T-cell (primary cell): ENCODE measurements around the gene RNF213. TPM values are rescaled to one million over a fixed set of nuclear protein-coding genes. Genes with fewer than 3 reads are reported as not detected.

Source experiments
- ATAC-seq, 4 experiments: fragments of 200-7000 bp in 3 of 4; fragments of 150-1000 bp in 1 of 4; cut with Tn5 transposase; replicated peaks in 1 of 4; 1 replicate in 3 of 4; 2 replicates in 1 of 4; pipeline ENCODE4 v1.10.0; 2021; ENCODE audit warnings: moderate library complexity in 3 of 4, mild to moderate bottlenecking in 2 of 4, moderate number of reproducible peaks in 1 of 4
- CTCF ChIA-PET, 2 donors: fragments of 300-600 bp; sonication (Branson Sonifier 250); formaldehyde crosslinking; loops; one replicate each; lab custom pipeline; 2022; ENCODE audit warnings: antibody characterized with exemption in 2 of 2; lab: Charles Lee
- POLR2A ChIA-PET, 2 donors: fragments of 300-600 bp; sonication (Branson Sonifier 250); formaldehyde crosslinking; loops; one replicate each; lab custom pipeline; 2022; ENCODE audit warnings: antibody characterized with exemption in 2 of 2; lab: Charles Lee
- DNase-seq, 35 experiments: peaks; one replicate each; pipeline versions ENCODE4 v3.0.0 to v3.0.0-alpha.2; 2013 to 2023
- H3K27ac ChIP-seq: one replicate; pipeline ENCODE4 v1.5.1; 2013; ENCODE audit warnings: low read length
- H3K27me3 ChIP-seq, 2 experiments: replicated peaks in 1 of 2; 1 replicate in 1 of 2; 2 replicates in 1 of 2; pipeline versions ENCODE4 v1.6.1 to v1.7.0; 2013; ENCODE audit warnings: low read length in 1 of 2, mixed read lengths in 1 of 2; ENCODE audit not compliant: control insufficient read depth in 2 of 2, insufficient read depth in 2 of 2; ENCODE audit errors: extremely low read depth in 1 of 2
- H3K36me3 ChIP-seq, 2 donors: 1 replicate in 1 of 2; 2 replicates in 1 of 2; pipeline versions ENCODE4 v1.6.1 to v1.7.0; 2013; ENCODE audit warnings: low read length in 1 of 2; ENCODE audit not compliant: control insufficient read depth in 2 of 2, insufficient read depth in 1 of 2; ENCODE audit errors: extremely low read depth in 1 of 2
- H3K4me1 ChIP-seq, 2 experiments: 1 replicate in 1 of 2; 2 replicates in 1 of 2; pipeline versions ENCODE4 v1.6.1 to v1.7.0; 2013; ENCODE audit warnings: low read length in 2 of 2, mixed read lengths in 1 of 2; ENCODE audit not compliant: insufficient read depth in 2 of 2, control insufficient read depth in 1 of 2; ENCODE audit errors: extremely low read depth in 1 of 2
- H3K4me3 ChIP-seq, 2 donors: 1 replicate in 1 of 2; 2 replicates in 1 of 2; pipeline versions ENCODE4 v1.5.1 to v1.7.0; 2013; ENCODE audit warnings: mild to moderate bottlenecking in 2 of 2, low read length in 1 of 2, moderate library complexity in 1 of 2; ENCODE audit not compliant: control insufficient read depth in 1 of 2; ENCODE audit errors: extremely low read depth in 1 of 2
- H3K9me3 ChIP-seq: 2 replicates; pipeline ENCODE4 v1.7.0; 2013
- H3K27ac Mint-ChIP-seq, 2 donors: one replicate each; pipeline ENCODE4 v1.8.0; 2020 to 2021; ENCODE audit warnings: mild to moderate bottlenecking in 2 of 2, mixed read lengths in 2 of 2
- H3K27me3 Mint-ChIP-seq, 2 donors: one replicate each; pipeline ENCODE4 v1.8.0; 2021 to 2022; ENCODE audit warnings: mixed read lengths in 2 of 2
- H3K36me3 Mint-ChIP-seq: one replicate; pipeline ENCODE4 v1.8.0; 2021; ENCODE audit warnings: mixed read lengths
- H3K4me1 Mint-ChIP-seq, 3 donors: one replicate each; pipeline ENCODE4 v1.8.0; 2020 to 2022; ENCODE audit warnings: mixed read lengths in 3 of 3, mild to moderate bottlenecking in 1 of 3
- H3K4me3 Mint-ChIP-seq, 3 donors: one replicate each; pipeline ENCODE4 v1.8.0; 2020 to 2022; ENCODE audit warnings: mild to moderate bottlenecking in 3 of 3, mixed read lengths in 3 of 3, moderate library complexity in 3 of 3
- H3K9me3 Mint-ChIP-seq, 3 donors: one replicate each; pipeline ENCODE4 v1.8.0; 2020 to 2022; ENCODE audit warnings: mixed read lengths in 3 of 3
- WGBS: methylation state at CpG from one replicate; pipeline ENCODE4 v1.1.5; 2013; ENCODE audit warnings: missing lambda C conversion rate; ENCODE audit not compliant: insufficient coverage; 5-methylcytosine and 5-hydroxymethylcytosine counted together
- total RNA-seq, 35 experiments: library from RNA in 6 of 35; stranded (reverse) in 6 of 35; fragments of 120-200 nt in 1 of 35; gene quantifications; one replicate each; pipeline versions ENCODE4 v1.2.1 to v1.2.4 and lab custom pipeline; 2013 to 2026

The RNF213 gene
- total RNA-seq, 5 donors from 2014 or later (not counting 1 experiment from before 2014, with no cell fraction given): 433 to 628 (median 590) TPM

DNA sequence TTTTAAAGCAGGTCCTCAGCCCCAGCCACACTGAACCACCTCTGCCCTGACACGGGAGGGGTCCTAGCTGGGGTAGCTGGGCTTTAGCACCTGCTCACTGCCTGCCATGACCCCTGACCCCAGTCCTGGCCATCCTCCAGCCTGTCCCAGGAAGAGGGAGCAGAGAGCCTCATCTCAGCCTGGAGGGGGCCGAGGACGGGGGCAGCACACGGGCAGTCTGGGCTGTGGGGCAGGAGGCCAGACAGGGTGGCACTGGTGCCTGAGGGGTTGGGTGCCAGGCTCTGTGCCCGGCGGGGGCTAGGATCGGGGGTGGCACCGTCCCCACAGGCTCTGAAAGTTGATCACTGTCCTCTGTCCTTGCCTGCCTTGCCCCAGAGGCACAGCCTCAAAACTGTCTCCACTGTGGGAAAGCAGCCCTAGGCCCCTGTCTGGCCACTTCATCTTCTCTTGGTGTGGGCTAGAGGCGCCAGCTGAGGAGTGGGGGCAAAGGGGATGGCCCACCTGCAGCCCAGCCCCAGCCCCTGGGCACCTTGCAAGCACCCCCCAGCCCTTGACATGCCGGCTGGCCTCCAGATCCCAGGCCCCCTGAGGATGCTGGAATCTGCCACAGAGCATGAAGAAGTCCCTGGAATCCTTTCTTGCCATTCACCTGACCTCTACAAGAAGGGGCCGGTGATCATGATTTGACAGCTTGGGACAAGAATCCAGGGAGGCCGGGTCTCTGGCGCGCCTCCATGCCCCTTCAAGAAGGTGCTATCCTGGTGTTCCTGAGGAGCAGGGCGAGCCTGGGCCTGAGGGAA lies 170.0 kb downstream of the RNF213 start:
- peaks cover 0 to 11% (median 5%) of the 10 kb centered on the region in 3 donors for H3K4me1 Mint-ChIP-seq
- Histone ChIP-seq H3K9me3 (no peaks in the 10 kb centered on the region), H3K4me3 (no peak overlapping the region), H3K4me1 (peaks cover 0 to 11% of the 10 kb centered on the region in 2 experiments), H3K36me3 (no peaks in the 10 kb centered on the region), H3K27ac (no peak overlapping the region), H3K27me3 (peaks cover 0 to 18% of the 10 kb centered on the region in 2 experiments)
- POLR2A ChIA-PET: no interaction called here
- CTCF ChIA-PET: no interaction called here
- no peak for ATAC-seq
- no peak overlapping the region for H3K4me3 Mint-ChIP-seq
- no peak overlapping the region for H3K27ac Mint-ChIP-seq
- DNase-seq: no peak
- H3K9me3 Mint-ChIP-seq: no peaks in the 10 kb centered on the region
- H3K36me3 Mint-ChIP-seq: no peaks in the 10 kb centered on the region
- WGBS: 82% methylated on average over 14 of the region's 15 CpGs
- H3K27me3 Mint-ChIP-seq: no peaks in the 10 kb centered on the region

DNA sequence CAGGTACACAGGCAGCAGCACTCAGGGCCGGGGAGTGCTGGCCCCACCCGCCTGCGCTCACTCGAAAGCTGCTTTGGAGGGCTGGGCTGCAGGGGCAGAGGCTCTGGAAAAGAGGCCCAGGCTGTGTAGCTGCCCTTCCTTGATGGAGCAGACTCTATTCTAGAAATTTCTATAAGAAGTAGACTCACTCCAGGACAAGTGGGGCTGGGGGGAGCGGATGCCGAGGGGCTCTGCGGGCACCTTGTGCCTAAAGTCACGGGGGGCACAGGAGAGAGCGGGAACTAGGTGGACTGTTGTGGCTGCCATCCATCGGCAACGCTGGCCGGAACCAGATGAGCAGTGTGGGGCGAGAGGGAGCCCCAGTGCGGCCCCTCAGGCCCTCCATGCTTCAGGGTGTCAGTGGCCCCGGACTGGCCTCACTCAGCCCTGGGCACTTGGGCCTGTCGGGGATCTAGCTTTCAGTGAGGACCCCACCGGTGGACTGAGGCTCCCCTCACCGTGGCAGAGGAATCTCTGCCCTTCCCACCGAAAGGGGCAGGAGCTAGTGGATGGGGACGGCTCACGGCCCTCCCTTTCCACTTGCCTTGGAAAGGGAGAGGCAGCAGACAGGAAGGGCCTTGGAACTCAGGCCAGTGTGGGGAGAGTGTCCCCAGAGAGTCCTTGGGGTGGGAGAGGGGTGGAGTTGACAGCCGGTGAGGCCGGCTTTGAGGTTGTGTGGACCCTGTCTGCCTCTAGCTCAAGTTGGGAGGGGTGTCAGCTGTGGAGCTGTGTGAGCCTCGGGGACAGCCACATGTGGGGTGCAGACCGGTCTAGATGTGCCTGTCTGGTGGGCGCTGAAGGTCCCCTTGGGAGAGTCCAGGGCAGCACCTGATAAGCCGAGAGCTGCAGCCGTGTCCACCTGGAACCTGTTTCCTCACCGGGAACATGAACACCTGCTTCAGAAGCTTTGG lies 170.9 kb downstream of the RNF213 start:
- Mint-ChIP-seq H3K4me1 (peaks cover 0 to 5% (median 5%) of the 10 kb centered on the region in 3 donors), H3K27me3 (no peaks in the 10 kb centered on the region), H3K27ac (no peak overlapping the region), H3K9me3 (no peaks in the 10 kb centered on the region), H3K36me3 (no peaks in the 10 kb centered on the region), H3K4me3 (no peak overlapping the region)
- DNase-seq: no peak
- WGBS: 90% methylated on average over 28 of the region's 29 CpGs
- Histone ChIP-seq H3K27me3 (peaks cover 0 to 9% of the 10 kb centered on the region in 2 experiments), H3K4me1 (peaks cover 0 to 8% of the 10 kb centered on the region in 2 experiments), H3K9me3 (no peaks in the 10 kb centered on the region), H3K4me3 (no peak overlapping the region), H3K36me3 (no peaks in the 10 kb centered on the region), H3K27ac (no peak overlapping the region)
- ATAC-seq: no peak
- ChIA-PET CTCF (no interaction called here), POLR2A (no interaction called here)

DNA sequence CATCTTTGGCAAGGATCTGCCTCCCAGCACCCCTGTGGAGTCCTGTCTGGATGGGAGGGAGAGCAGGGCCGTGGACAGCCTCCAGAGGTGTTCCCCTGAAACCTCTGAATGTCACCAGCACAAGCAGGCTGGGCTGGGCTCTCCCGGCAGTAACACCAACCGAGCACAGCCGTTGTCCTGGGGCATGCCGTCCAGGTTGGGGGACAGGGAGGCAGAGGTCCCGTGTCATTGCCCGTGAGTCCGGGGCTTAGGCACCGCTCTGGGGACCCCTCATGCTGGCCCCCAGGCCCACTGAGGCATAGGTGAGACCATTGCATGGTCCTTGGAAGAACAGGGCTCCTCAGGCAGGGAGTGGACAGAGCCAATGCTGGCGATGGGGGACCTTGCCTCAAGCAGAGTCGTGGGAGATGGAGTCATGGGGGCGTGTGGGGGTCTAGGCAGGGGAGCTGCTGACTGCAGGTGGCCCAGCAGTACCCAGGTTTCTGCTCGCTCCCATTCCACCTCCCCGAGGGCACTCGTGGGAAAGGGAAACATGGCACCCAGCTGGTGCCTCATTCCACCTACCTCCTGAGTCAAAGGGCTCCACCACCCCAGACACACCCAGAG lies 171.8 kb downstream of the RNF213 start:
- H3K4me3 Mint-ChIP-seq: no peak overlapping the region
- peaks cover 0 to 2% of the 10 kb centered on the region in 2 experiments for H3K27me3 ChIP-seq
- CTCF ChIA-PET: no interaction called here
- H3K36me3 ChIP-seq: no peaks in the 10 kb centered on the region
- POLR2A ChIA-PET: no interaction called here
- 73% methylated on average over 14 of the region's 15 CpGs for WGBS
- no peaks in the 10 kb centered on the region for H3K4me1 Mint-ChIP-seq
- no peaks in the 10 kb centered on the region for H3K27me3 Mint-ChIP-seq
- H3K9me3 Mint-ChIP-seq: no peaks in the 10 kb centered on the region
- no peaks in the 10 kb centered on the region for H3K4me1 ChIP-seq
- ATAC-seq: no peak
- no peak for DNase-seq
- H3K27ac Mint-ChIP-seq: no peak overlapping the region
- H3K9me3 ChIP-seq: no peaks in the 10 kb centered on the region
- no peaks in the 10 kb centered on the region for H3K36me3 Mint-ChIP-seq
- no peak overlapping the region for H3K27ac ChIP-seq
- H3K4me3 ChIP-seq: no peak overlapping the region

DNA sequence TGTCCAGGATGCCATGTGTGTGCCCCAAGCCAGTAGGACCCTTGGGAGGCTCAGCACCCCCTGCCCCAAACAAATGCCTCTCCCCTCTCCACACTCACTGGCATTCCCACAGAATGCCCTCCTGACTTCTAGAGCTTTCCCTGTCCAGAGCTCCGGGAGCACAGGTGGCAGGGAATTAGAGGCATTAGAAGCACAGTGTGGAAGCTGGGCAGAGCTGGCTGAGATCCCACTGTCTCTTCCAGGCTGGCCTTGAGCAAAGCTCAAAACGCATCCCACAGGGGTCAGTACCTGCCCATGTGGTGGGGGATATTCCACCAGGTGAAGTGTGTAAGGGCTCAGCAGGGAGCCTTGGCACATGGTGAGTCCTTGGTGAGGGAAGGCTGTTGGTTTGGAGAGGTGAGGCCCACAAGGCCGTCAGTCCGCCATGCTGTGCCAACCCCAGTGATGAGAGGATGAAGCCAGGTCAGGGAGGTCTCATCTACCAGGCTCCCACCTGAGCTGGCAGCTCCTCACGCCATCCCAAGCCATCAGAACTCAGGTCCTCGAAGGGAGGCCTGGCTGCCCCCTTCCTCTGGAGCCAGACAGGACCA lies 172.4 kb downstream of the RNF213 start:
- H3K27ac ChIP-seq: no peak overlapping the region
- ChIA-PET CTCF (no interaction called here), POLR2A (no interaction called here)
- ATAC-seq (no peak), DNase-seq (no peak)
- no peaks in the 10 kb centered on the region for H3K4me1 Mint-ChIP-seq
- no peaks in the 10 kb centered on the region for H3K36me3 Mint-ChIP-seq
- no peak overlapping the region for H3K4me3 ChIP-seq
- no peaks in the 10 kb centered on the region for H3K27me3 Mint-ChIP-seq
- H3K27me3 ChIP-seq: no peaks in the 10 kb centered on the region
- H3K27ac Mint-ChIP-seq: no peak overlapping the region
- no peaks in the 10 kb centered on the region for H3K4me1 ChIP-seq
- no peaks in the 10 kb centered on the region for H3K9me3 Mint-ChIP-seq
- no peaks in the 10 kb centered on the region for H3K9me3 ChIP-seq
- no peak overlapping the region for H3K4me3 Mint-ChIP-seq
- WGBS: 92% methylated on average over 2 of the region's 6 CpGs
- no peaks in the 10 kb centered on the region for H3K36me3 ChIP-seq

DNA sequence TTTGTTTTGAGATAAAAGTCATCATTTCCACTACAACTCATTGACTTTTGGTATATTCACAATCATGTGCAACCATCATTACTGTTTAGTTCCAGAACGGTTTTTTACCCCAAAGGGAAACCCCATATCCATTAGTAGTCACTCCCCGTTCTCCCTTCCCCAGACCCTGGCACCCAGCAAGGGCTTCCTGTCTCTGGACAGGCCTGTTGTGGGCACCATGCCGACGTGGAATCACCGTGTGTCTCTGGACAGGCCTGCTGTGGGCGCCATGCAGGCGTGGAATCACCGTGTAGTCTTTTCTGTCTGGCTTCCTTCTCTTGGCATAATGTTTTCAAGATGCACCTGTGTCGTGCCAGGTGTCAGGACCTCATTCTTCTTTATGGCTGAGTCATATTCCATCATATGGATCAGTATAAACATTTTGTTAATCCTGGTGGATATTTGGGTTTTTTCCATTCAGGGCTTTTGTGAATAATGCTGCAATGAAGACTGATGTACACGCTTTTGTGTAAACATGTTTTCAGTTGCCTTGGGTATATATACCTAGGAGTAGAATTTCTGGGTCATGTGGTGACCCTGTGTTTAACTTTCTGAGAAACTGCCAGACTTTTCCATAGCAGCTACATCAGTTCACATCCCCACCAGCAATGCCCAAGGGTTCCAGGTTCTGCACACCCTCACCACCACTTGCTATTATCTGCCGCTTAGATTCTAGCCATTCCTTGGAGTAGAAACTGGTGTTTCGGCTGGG lies 173.4 kb downstream of the RNF213 start:
- ATAC-seq (no peak), DNase-seq (no peak)
- no peaks in the 10 kb centered on the region for H3K36me3 ChIP-seq
- no peaks in the 10 kb centered on the region for H3K4me1 Mint-ChIP-seq
- WGBS: 62% methylated on average over 8 of the region's 12 CpGs
- no peak overlapping the region for H3K27ac ChIP-seq
- no peaks in the 10 kb centered on the region for H3K9me3 Mint-ChIP-seq
- no peak overlapping the region for H3K4me3 Mint-ChIP-seq
- ChIA-PET CTCF (no interaction called here), POLR2A (no interaction called here)
- no peaks in the 10 kb centered on the region for H3K27me3 Mint-ChIP-seq
- H3K4me3 ChIP-seq: no peak overlapping the region
- H3K9me3 ChIP-seq: no peaks in the 10 kb centered on the region
- peaks cover 0 to 6% of the 10 kb centered on the region in 2 experiments for H3K27me3 ChIP-seq
- H3K4me1 ChIP-seq: no peaks in the 10 kb centered on the region
- H3K36me3 Mint-ChIP-seq: no peaks in the 10 kb centered on the region
- no peak overlapping the region for H3K27ac Mint-ChIP-seq
